MCF 10A (cell line): ENCODE results near the gene NKAIN1. TPM values are rescaled to one million over a fixed set of nuclear protein-coding genes. Genes with fewer than 3 reads are reported as not detected.

Experiments used
- BruUV-seq: library from RNA; stranded (reverse); fragments of 400-500 nt; replicated peaks from 2 replicates; lab custom pipeline; 2021; lab: Mats Ljungman, UMichigan
- CTCF ChIA-PET: fragments of 300-600 bp; sonication (Branson Sonifier 250); formaldehyde crosslinking; extraction: SDS; loops from one replicate; lab custom pipeline; 2021; ENCODE audit warnings: antibody characterized with exemption, inconsistent platforms; lab: Yijun Ruan, JAX
- POLR2A ChIA-PET: fragments of 300-600, 350-650 bp; sonication (Branson Sonifier 250); formaldehyde crosslinking; extraction: SDS; loops from one replicate; lab custom pipeline; 2020; ENCODE audit warnings: antibody characterized with exemption, inconsistent platforms; lab: Yijun Ruan, JAX
- DNase-seq: peaks from one replicate; pipeline ENCODE4 v3.0.0-alpha.2; 2018; ENCODE audit not compliant: unreplicated experiment
- H3K27ac Mint-ChIP-seq: one replicate; pipeline ENCODE4 v1.8.0; 2022; ENCODE audit warnings: mild to moderate bottlenecking, low read depth, mixed read lengths; ENCODE audit not compliant: unreplicated experiment
- H3K27me3 Mint-ChIP-seq: one replicate; pipeline ENCODE4 v1.8.0; 2022; ENCODE audit warnings: mixed read lengths; ENCODE audit not compliant: insufficient read depth, unreplicated experiment
- H3K36me3 Mint-ChIP-seq: one replicate; pipeline ENCODE4 v1.8.0; 2022; ENCODE audit warnings: mild to moderate bottlenecking, moderate library complexity, mixed read lengths; ENCODE audit not compliant: insufficient read depth, unreplicated experiment
- H3K4me1 Mint-ChIP-seq: one replicate; pipeline ENCODE4 v1.8.0; 2022; ENCODE audit warnings: mixed read lengths; ENCODE audit not compliant: insufficient read depth, unreplicated experiment
- H3K4me3 Mint-ChIP-seq: one replicate; pipeline ENCODE4 v1.8.0; 2022; ENCODE audit warnings: mild to moderate bottlenecking, moderate library complexity, mixed read lengths; ENCODE audit not compliant: unreplicated experiment
- H3K9me3 Mint-ChIP-seq: one replicate; pipeline ENCODE4 v1.8.0; 2022; ENCODE audit warnings: mixed read lengths; ENCODE audit not compliant: unreplicated experiment
- intact Hi-C: fragments of 100-400 bp; cut with micrococcal nuclease; formaldehyde crosslinking; loops from 2 replicates; pipeline ENCODE4 v1.14.1; 2022
- total RNA-seq: library from RNA; stranded (reverse); gene quantifications from 2 replicates; pipeline ENCODE4 v1.2.3, GENCODE V29; 2022
- TF ChIP-seq, protein P1 (sequence below): fragments of 200-600 bp; IDR thresholded peaks from one replicate; pipeline ENCODE4 v1.8.0; 2022; ENCODE audit warnings: antibody characterized with exemption, mild to moderate bottlenecking; ENCODE audit not compliant: unreplicated experiment

NKAIN1 gene
- total RNA-seq, 1 experiment from 2014 or later, result not detected

DNA sequence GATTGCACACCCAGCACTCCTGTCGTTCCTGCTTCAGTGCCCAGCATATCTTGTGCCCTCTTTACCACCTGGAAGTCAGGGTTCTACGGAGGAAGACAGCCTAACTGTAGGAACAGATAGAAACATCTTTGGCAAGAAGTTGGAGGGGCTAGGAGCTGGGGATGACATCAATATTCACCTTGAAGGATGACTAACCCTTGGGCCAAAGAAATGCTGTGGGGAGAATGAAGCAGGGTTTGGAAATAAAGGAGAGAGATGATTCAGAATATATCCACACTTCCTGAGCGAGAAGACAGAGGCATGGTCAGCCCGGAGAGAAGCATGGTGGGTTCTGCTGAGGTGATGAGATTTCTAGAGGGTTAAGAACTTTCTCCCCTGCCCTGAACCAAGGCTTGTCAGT is 4.6 kb upstream of the NKAIN1 start:
- Mint-ChIP-seq H3K36me3 (no peaks in the 10 kb centered on the region), H3K27me3 (peaks cover 20% of the 10 kb centered on the region), H3K9me3 (no peaks in the 10 kb centered on the region), H3K27ac (no peak overlapping the region), H3K4me1 (peaks cover 7% of the 10 kb centered on the region), H3K4me3 (no peak overlapping the region)
- CTCF ChIA-PET, result interaction anchor here (0.8 to 1.0 kb wide), 2 partner anchors 60 to 86 kb away, joined by 3 read pairs; no protein-coding TSS in a partner anchor
- intact Hi-C loops, result no loop called here
- peak; percentile 24 for DNase-seq
- TF ChIP-seq, protein P1, sequence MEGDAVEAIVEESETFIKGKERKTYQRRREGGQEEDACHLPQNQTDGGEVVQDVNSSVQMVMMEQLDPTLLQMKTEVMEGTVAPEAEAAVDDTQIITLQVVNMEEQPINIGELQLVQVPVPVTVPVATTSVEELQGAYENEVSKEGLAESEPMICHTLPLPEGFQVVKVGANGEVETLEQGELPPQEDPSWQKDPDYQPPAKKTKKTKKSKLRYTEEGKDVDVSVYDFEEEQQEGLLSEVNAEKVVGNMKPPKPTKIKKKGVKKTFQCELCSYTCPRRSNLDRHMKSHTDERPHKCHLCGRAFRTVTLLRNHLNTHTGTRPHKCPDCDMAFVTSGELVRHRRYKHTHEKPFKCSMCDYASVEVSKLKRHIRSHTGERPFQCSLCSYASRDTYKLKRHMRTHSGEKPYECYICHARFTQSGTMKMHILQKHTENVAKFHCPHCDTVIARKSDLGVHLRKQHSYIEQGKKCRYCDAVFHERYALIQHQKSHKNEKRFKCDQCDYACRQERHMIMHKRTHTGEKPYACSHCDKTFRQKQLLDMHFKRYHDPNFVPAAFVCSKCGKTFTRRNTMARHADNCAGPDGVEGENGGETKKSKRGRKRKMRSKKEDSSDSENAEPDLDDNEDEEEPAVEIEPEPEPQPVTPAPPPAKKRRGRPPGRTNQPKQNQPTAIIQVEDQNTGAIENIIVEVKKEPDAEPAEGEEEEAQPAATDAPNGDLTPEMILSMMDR, result no peak
- POLR2A ChIA-PET, result interaction anchor here (0.6 kb wide), 2 partner anchors 24 to 26 kb away, joined by 3 read pairs; no protein-coding TSS in a partner anchor
- BruUV-seq, result no TSS peak

DNA sequence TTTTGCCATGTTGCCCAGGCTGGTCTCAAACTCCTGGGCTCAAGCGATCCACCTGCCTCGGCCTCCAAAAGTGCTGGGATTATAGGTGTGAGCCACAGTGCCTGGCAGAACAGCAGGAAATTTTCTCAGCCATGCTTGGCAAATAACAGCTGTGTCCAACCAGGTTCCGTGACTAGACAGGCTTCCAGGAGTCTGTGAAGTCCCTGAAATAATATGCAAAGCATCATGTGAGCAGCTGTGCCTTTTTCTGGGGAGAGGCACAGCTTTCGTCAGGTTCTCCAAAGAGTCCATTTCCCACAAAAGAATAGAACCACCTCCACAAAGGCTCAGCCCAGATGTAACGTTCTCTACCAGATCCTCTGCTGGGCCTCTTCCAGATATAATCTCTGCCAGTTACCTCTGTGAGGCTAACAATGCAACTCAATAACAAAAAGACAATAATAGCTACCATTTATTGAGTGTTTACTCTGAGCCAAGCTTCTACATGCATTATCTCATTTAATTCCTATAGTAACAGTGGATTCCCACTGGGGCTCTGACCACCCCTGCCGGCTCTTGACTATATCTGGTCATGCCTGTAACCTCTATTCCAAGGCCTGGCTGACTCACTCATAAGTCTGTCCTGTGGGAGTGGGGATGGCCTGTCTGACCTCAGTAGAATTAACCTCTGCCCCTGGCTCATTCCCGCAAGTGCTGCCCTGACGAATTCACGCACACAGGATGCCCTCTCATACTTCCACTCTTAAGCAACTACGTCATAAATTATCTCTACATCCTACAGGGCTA is 4.0 kb upstream of the NKAIN1 start:
- intact Hi-C loops, result no loop called here
- CTCF ChIA-PET, result no interaction called here
- POLR2A ChIA-PET, result interaction anchor here (0.6 to 0.7 kb wide), 3 partner anchors 25 to 34 kb away, joined by 3 read pairs; no protein-coding TSS in a partner anchor
- no peaks in the 10 kb centered on the region for H3K9me3 Mint-ChIP-seq
- H3K4me1 Mint-ChIP-seq, result peaks cover 7% of the 10 kb centered on the region
- TF ChIP-seq, protein P1, result no peak
- DNase-seq, result no peak
- no peak overlapping the region for H3K4me3 Mint-ChIP-seq
- no peaks in the 10 kb centered on the region for H3K36me3 Mint-ChIP-seq
- no TSS peak for BruUV-seq
- no peak overlapping the region for H3K27ac Mint-ChIP-seq
- H3K27me3 Mint-ChIP-seq, result peaks cover 26% of the 10 kb centered on the region

DNA sequence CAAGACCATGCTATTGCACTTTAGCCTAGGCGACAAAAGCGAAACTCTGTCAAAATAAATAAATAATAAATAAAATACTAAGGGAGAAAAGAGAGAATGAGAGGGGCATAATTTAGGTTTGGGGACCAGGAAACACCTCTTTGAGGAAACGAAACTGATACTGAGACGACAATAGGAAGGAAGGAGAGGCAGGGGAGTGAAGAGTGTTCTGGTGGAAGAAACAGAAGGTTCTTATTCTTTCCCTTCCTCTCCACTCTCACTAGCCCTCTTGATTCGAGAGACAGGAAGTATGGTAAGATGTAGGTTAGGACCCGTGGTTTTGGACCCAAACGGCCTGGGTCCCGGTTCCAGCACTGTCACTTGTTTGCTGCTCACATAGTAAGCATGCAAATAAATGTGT is 1.6 kb upstream of the NKAIN1 start:
- DNase-seq, result no peak
- Mint-ChIP-seq H3K4me1 (peaks cover 7% of the 10 kb centered on the region), H3K36me3 (no peaks in the 10 kb centered on the region), H3K27ac (no peak overlapping the region), H3K4me3 (no peak overlapping the region), H3K9me3 (no peaks in the 10 kb centered on the region), H3K27me3 (peaks cover 44% of the 10 kb centered on the region)
- TF ChIP-seq, protein P1, result no peak
- intact Hi-C loops, result no loop called here
- ChIA-PET CTCF (no interaction called here), POLR2A (no interaction called here)
- BruUV-seq, result no TSS peak

DNA sequence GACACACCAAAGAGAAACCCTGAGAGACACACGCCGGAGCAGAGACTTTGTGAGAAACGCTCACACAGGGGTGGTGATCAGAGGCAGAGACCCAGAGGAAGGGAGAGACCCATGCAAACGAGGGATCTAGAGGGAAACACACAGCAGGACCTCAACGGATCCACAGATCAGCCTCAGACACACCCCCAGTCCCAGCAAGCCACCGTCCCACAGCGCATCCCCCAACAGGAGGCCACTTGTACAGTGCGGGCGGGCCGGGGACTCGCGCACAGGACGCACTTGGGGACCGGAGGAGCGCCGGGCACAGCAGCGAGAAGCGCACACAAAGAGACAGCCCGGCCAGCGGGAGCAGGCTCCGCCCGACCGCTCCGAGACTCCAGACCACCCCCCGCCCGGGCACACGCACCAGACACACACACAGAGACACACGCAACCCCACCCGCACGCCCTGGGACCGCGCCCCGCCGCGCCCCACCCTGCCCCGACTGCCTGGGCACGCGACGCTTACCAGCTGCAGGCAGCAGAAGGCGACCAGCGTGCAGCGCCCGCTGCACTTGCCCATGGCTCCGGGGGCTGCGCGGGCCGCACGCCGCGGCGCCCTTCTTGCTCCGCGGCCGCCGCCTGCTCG is 587 bp downstream of the NKAIN1 start:
- ChIA-PET POLR2A (interaction anchor here (0.7 kb wide), 1 partner anchor 12 kb away, joined by 3 read pairs; no protein-coding TSS in a partner anchor), CTCF (no interaction called here)
- BruUV-seq, result no TSS peak
- H3K27ac Mint-ChIP-seq, result no peak overlapping the region
- H3K27me3 Mint-ChIP-seq, result peaks cover 66% of the 10 kb centered on the region
- H3K9me3 Mint-ChIP-seq, result no peaks in the 10 kb centered on the region
- intact Hi-C loops, result no loop called here
- DNase-seq, result no peak
- peak overlapping the region; percentile 68 for H3K4me3 Mint-ChIP-seq
- peaks cover 7% of the 10 kb centered on the region for H3K4me1 Mint-ChIP-seq
- TF ChIP-seq, protein P1, result no peak
- H3K36me3 Mint-ChIP-seq, result no peaks in the 10 kb centered on the region
